ENCODE data around the gene SLC9A8.

- no peak for TF ChIP-seq CTCF (IDR thresholded peaks at IDR 0.05)
- no peak for TF ChIP-seq POLR2A (IDR thresholded peaks at IDR 0.05)
Measured at GRCh38 chr20:49798718-49799117, 13.9 kb upstream of the SLC9A8 start.

Measured in adrenal gland (tissue), 5 donors.